HG02623 (cell line): ENCODE results near the gene ADSS1.
A peak's percentile ranks its signal among the peaks of the same experiment; 100 is the strongest.
"Not testable (repeated sequence)": the region's sequence is repeated elsewhere in the genome, so short reads cannot be mapped to it uniquely, and the experiment has no call there.

ENCODE experiments used
- ATAC-seq: cut with Tn5 transposase; IDR thresholded peaks from one replicate; pipeline ENCODE4 v1.9.1; 2021; ENCODE audit warnings: moderate library complexity; ENCODE audit not compliant: unreplicated experiment

The ADSS1 gene

GRCh38 chr14:104746071-104746545 is 22.1 kb downstream of the ADSS1 start:
- ATAC-seq, result no peak

DNA sequence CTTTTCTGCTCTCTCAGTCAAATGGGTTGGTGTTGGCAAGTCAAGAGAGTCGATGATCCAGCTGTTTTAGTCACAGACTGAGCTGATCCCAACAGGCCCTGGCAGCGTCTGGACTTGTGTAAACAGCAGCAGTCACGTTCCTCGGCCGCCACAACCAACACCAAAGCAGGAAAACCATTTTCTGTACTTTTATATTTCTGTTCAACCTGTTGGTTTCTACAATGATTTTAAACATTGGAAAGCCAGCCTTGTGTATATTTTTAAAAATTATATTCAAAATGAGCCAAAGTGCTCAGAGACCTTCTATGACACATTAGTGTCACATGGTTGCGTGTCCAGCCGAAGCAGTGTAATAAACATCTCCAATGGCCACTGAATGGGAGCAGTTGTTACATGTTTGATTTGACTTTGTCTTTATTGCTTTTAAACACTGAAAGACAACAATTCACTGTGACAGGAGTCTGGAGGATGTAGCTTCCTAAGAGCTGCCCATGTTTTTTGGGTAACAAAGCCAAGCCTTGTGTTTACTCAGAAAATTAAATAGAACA is 23.0 kb downstream of the ADSS1 start:
- ATAC-seq, result no peak

GRCh38 chr14:104747876-104748275 is 23.8 kb downstream of the ADSS1 start:
- ATAC-seq, result no peak

GRCh38 chr14:104749111-104749649 is 25.2 kb downstream of the ADSS1 start:
- ATAC-seq, result no peak

- ATAC-seq, result no peak
Measured at GRCh38 chr14:104750056-104750752, 26.2 kb downstream of the ADSS1 start.

- not testable (repeated sequence) for ATAC-seq
Measured at GRCh38 chr14:104750753-104751057, 26.7 kb downstream of the ADSS1 start.

GRCh38 chr14:104751539-104752422 is 27.8 kb downstream of the ADSS1 start:
- no peak for ATAC-seq

GRCh38 chr14:104752423-104752734 is 28.4 kb downstream of the ADSS1 start:
- ATAC-seq, result peak; percentile 68

DNA sequence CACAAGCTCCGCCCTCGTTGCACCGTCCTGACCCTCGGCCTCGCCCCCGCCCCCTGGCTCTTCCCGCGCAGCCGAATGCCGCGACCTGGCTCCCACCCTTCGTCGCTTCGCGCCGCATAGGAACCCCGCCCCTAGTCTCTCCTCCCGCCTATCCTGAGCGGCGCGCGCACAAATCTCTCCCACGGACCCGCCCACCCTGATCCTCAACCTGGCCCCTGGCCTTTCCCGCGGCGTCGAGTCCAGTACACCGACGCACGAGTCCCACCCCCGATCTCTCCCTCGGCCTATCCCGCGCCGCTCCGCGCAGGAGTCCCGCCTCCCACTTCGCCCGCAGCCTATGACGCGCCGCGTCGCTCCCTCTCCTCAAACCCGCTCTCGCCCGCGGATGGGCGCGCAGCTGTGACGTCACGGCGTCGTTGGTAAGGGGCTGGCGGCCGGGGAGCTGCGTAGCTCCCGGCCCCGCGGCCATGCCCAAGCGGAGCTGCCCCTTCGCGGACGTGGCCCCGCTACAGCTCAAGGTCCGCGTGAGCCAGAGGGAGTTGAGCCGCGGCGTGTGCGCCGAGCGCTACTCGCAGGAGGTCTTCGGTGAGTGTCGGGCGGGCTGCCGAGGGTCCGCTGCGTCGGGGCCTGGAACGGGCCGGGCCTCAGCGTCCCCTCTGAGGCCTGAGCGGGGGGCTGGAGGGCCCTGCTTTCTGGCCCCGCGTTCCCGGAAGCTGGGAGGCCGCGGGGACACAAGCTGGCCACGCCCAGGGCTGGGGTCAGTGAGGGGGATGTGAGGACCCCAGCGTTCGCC is 28.9 kb downstream of the ADSS1 start, which contains the start of gene SIVA1:
Gene SIVA1, plus strand, starts transcription at position 413 of the 793 bp plus-strand sequence. Its CDS starts 55 bp downstream, at position 468.
- peak; percentile 87 for ATAC-seq

GRCh38 chr14:104753528-104754212 is 29.6 kb downstream of the ADSS1 start:
- ATAC-seq, result no peak

DNA sequence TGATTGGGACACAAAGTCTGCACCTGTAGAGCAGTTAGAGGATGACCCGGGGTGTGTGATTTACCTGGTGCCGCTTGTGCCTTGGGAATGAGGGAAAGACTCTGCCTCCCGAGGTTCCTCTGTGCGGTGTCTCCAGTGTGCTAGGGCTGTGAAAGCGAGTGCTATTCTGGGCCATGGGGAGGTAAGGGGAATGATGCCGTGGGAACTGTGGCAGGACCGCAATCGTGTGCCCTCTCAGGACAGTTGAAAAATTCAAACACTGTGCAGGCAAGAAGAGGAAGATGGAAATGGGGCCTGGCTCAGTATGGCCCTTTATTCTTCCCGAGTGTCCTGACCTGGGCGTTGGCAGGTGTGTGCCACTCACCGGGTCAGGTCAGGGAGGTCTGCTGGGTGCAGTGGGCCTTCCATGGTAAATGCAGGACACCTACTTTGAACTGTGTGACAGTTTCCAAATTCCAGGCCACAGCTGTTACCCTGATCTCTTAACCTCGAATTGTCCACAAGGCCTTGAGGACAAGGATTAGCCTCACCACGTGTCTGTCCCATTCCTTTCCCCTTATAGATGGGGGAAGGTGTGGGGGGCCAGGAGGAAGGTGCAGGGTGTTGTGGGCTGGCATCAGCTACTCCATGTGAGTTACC is 30.3 kb downstream of the ADSS1 start:
- ATAC-seq, result no peak

GRCh38 chr14:104755621-104756020 is 31.6 kb downstream of the ADSS1 start:
- no peak for ATAC-seq

DNA sequence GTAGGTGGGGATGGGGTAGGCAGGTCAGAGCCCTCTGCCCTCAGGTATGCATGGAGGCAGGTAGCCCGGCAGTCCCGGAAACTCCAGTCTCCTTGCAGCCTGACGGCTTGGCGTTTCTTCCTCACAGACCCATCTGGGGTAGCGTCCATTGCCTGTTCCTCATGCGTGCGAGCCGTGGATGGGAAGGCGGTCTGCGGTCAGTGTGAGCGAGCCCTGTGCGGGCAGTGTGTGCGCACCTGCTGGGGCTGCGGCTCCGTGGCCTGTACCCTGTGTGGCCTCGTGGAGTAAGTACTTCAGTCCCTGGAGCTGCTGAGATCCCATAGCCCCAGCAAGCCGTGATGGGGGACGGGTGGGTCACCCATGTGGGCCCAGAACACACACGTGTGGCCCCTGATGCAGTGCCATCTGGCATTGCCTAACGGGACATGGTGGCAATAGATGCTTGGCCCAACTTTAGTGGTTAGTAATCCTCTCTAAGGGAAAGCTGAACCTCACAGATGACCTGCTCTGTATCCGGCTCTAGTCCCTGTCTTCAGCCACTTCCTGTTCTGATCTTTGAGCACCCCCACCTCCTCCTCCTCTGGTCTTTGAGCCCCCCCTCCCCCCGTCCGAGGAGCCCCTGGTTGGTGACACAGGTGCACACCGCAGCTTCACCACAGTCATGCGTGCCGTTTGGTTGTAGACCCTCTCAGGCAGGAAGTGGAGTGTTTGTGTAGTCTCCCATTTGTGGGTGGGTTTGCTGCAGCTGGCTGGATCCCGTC is 32.6 kb downstream of the ADSS1 start:
- ATAC-seq, result no peak

DNA sequence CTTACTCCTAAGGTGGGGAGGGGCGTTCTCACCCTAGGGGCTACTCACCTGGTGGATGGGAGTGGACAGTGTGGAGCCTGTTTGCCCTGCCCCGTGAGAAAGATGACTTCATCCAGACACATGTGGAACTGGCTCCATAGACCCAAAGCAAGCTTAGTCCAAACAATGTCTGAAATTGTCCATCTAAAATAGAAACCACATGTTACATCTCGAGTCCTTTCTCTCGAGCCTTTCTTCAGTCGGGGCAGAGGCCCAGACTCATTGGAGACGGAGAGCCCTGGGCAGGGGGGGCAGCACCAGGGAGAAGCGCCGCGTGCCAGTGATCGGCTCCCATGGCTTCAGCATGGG is 33.2 kb downstream of the ADSS1 start:
- no peak for ATAC-seq

GRCh38 chr14:104757681-104758392 is 33.8 kb downstream of the ADSS1 start:
- ATAC-seq, result no peak

DNA sequence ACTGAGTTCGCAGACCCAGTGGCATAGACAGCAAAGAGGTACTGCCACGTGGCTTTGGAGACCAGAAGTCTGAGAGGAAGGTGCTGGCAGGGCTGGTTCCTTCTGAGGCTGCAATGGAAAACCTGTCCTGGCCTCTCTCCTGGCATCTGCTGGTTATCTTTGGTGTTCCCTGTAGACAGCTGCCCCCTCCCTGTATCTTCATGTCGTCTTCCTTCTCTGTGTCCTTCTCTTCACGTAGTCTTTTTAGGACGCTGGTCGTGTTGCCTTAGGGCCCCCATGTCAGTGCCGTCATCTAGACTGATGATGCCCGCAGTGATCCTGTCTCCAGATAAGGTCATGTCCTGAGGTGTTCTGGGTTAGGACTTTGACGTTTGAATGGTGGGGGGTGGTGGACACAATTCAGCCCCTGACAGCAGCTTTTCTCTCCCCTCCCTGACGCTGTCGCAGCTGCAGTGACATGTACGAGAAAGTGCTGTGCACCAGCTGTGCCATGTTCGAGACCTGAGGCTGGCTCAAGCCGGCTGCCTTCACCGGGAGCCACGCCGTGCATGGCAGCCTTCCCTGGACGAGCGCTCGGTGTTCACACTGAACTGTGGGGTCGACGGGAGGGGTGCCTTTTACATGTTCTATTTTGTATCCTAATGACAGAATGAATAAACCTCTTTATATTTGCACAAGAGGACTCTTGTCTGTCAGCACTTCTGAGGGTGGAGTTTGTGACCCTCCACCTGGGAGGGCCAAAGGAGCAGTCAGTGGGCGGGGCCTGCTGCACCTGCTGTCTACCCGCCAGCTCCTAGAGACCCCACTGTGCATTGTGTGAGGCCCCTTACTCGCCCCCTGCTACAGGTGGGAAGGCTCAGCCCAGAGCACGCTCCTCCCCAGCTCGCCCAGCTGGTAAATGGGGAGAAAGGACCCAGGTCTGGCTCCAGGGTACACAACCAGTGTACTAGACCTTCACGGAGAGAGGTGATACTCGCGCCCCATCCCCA is 35.2 kb downstream of the ADSS1 start:
- no peak for ATAC-seq

- no peak for ATAC-seq
Measured at GRCh38 chr14:104765517-104765916, 41.5 kb downstream of the ADSS1 start.
